Activated naive CD4-positive, alpha-beta T cell treated with anti-CD3 and anti-CD28 coated beads, Interleukin-2, amount 50 U/mL, for 24 hours (primary cell): ENCODE data around the gene TBX6.
A peak's percentile ranks its signal among the peaks of the same experiment; 100 is the strongest.
"Not testable (repeated sequence)": the region's sequence is repeated elsewhere in the genome, so short reads cannot be mapped to it uniquely, and the experiment has no call there.

Experiments
- H3K27ac Mint-ChIP-seq: one replicate; pipeline ENCODE4 v1.8.0; 2021; ENCODE audit warnings: mild to moderate bottlenecking, mixed read lengths
- H3K27me3 Mint-ChIP-seq: one replicate; pipeline ENCODE4 v1.8.0; 2021; ENCODE audit warnings: mixed read lengths
- H3K36me3 Mint-ChIP-seq: one replicate; pipeline ENCODE4 v1.8.0; 2021; ENCODE audit warnings: mixed read lengths
- H3K4me1 Mint-ChIP-seq: one replicate; pipeline ENCODE4 v1.8.0; 2021; ENCODE audit warnings: mixed read lengths
- H3K4me3 Mint-ChIP-seq: one replicate; pipeline ENCODE4 v1.8.0; 2021; ENCODE audit warnings: mild to moderate bottlenecking, mixed read lengths
- H3K9me3 Mint-ChIP-seq: one replicate; pipeline ENCODE4 v1.8.0; 2021; ENCODE audit warnings: mixed read lengths

The TBX6 gene

DNA sequence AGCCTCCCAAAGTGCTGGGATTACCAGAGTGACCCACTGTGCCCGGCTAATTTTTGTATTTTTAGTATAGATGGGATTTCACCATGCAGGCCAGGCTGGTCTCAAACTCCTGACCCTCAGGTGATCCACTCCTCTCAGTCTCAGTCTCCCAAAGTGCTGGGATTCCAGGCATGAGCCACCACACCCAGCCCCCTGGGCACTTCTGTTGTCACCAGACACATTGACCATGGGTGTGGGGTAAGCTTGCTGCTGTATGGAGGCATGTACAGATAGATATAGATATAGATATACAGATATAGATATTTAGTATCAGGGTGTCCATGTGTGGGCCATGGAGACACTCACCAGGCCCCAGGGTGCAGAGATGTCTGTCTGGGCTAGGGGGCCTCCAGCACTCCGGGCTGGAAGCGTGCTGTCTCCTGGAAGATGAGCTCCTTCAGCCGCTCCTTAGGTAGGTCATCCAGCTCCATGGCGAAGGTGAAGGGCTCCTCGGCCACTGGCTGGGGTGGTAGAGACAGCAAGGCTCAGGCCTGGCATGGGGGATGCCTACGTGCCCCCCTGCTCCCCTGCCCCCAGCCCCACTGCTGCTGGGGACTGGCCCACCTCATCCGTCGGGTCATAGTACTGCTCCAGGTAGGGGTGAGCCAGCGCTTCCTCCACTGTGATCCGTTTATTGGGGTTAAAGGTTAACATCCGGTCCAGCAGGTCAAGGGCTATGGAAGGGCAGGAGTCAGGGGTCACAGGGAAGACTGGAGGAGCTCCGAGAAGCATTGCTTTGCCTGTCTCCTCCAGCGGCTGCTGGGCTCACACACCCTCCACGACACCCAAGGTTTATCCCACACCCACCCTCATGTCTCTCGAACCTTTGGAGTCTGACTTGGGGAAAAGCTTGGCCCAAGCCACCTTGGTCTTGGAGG lies 24.8 kb upstream of the TBX6 start:
- H3K4me1 Mint-ChIP-seq, result peaks cover 27% of the 10 kb centered on the region
- no peaks in the 10 kb centered on the region for H3K27me3 Mint-ChIP-seq
- no peaks in the 10 kb centered on the region for H3K36me3 Mint-ChIP-seq
- no peaks in the 10 kb centered on the region for H3K9me3 Mint-ChIP-seq
- no peak overlapping the region for H3K27ac Mint-ChIP-seq
- H3K4me3 Mint-ChIP-seq, result no peak overlapping the region

DNA sequence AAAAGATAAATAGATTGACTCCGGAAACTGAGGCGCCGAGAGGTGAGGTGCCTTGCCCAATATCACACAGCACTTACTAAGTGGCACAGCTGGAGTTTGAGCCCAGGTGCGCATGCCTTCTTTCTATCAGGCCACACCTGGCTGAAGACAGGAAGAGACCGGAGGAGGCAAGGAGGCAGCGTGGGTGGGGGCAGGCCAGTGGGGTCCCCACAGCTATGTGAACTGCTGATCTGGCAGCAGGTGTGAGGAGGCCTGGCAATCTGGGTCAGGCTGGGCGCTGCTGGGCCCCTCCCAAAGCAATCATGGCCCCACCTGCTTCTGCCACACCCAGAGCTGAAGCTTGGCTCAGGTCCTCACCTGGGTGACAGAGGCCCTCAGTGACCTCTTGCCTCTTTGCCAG lies 23.5 kb upstream of the TBX6 start:
- no peak overlapping the region for H3K4me3 Mint-ChIP-seq
- no peaks in the 10 kb centered on the region for H3K9me3 Mint-ChIP-seq
- H3K27ac Mint-ChIP-seq, result no peak overlapping the region
- H3K27me3 Mint-ChIP-seq, result no peaks in the 10 kb centered on the region
- H3K36me3 Mint-ChIP-seq, result peaks cover 2% of the 10 kb centered on the region
- H3K4me1 Mint-ChIP-seq, result peaks cover 21% of the 10 kb centered on the region

DNA sequence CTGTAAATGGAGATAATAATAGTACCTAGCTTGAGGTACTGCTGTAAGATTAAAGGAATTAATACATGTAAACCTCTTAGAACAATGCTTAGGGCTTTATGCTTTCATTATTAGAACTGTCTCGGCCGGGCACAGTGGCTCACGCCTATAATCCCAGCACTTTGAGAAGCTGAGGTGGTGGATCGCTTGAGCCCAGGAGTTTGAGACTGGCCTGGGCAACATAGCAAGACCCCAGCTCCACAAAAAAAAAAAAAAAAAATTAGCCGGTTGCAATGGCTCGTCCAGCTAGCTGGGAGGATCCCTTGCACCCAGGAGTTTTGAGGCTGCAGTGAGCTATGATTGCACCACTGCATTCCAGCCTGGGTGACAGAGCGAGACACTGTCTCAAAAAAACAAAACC lies 23.1 kb upstream of the TBX6 start:
- H3K27ac Mint-ChIP-seq, H3K36me3 Mint-ChIP-seq, H3K4me3 Mint-ChIP-seq, H3K27me3 Mint-ChIP-seq, H3K9me3 Mint-ChIP-seq: not testable (repeated sequence)
- peaks cover 17% of the 10 kb centered on the region for H3K4me1 Mint-ChIP-seq

GRCh38 chr16:30114411-30114810 lies 22.7 kb upstream of the TBX6 start:
- Mint-ChIP-seq H3K27me3 (no peaks in the 10 kb centered on the region), H3K9me3 (no peaks in the 10 kb centered on the region), H3K36me3 (peaks cover 2% of the 10 kb centered on the region), H3K4me3 (no peak overlapping the region), H3K4me1 (peaks cover 15% of the 10 kb centered on the region), H3K27ac (no peak overlapping the region)

GRCh38 chr16:30113711-30114333 lies 22.1 kb upstream of the TBX6 start:
- H3K36me3 Mint-ChIP-seq, result peaks cover 2% of the 10 kb centered on the region
- no peaks in the 10 kb centered on the region for H3K9me3 Mint-ChIP-seq
- H3K4me1 Mint-ChIP-seq, result peaks cover 11% of the 10 kb centered on the region
- no peak overlapping the region for H3K27ac Mint-ChIP-seq
- no peak overlapping the region for H3K4me3 Mint-ChIP-seq
- no peaks in the 10 kb centered on the region for H3K27me3 Mint-ChIP-seq

DNA sequence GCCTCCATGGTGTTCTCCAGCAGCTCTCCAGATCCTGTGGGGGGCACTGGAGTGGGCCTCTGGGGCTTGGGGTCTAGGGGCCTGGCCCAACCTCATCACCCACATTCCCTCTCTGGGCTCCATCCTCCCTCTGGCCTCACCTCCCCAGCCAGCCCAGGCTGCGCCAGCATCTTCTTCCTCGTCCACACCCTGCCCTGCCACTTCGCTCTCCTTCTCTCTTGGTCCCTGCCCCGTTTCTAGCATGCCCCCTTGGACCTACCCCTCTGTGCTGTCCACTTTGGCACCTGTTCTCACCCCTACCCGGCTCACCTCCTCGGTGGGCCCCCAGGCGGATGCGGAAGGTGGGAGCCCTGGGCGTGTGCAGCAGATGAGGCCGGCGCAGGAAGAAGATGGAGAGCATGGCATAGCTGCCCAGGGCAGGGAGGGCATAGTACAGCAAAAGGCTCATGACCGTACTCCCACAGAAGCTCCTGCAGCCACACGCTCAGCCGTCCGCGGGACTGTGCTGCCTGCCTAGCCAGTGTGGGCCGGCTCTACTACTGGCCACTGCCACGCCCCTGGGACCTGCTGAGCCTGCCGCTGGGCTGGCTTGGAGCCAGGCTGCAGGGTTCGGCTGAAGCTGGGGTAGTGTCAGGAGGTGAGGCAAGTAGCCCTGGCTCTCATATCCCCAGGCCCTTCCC lies 21.4 kb upstream of the TBX6 start, which contains the start of gene GDPD3:
Gene GDPD3, minus strand, starts transcription at position 507 of the 680 bp plus-strand sequence. Its CDS starts 59 bp downstream, at position 448.
- Mint-ChIP-seq H3K27ac (no peak within 1 kb of the TSS), H3K36me3 (peaks cover 2% of the 10 kb centered on the region)

GRCh38 chr16:30112197-30113030 lies 20.7 kb upstream of the TBX6 start:
- Mint-ChIP-seq H3K27ac (no peak overlapping the region), H3K9me3 (no peaks in the 10 kb centered on the region), H3K27me3 (no peaks in the 10 kb centered on the region), H3K36me3 (peaks cover 2% of the 10 kb centered on the region), H3K4me1 (peaks cover 11% of the 10 kb centered on the region), H3K4me3 (no peak overlapping the region)

More for the DNA sequence above, 21.4 kb upstream of the TBX6 start, which contains the start of gene GDPD3:
- Mint-ChIP-seq H3K4me3 (no peak within 1 kb of the TSS), H3K4me1 (peaks cover 11% of the 10 kb centered on the region), H3K9me3 (no peaks in the 10 kb centered on the region), H3K27me3 (no peaks in the 10 kb centered on the region)

- no peaks in the 10 kb centered on the region for H3K27me3 Mint-ChIP-seq
- H3K36me3 Mint-ChIP-seq, result peaks cover 2% of the 10 kb centered on the region
- no peak overlapping the region for H3K4me3 Mint-ChIP-seq
- no peaks in the 10 kb centered on the region for H3K9me3 Mint-ChIP-seq
- H3K27ac Mint-ChIP-seq, result no peak overlapping the region
- H3K4me1 Mint-ChIP-seq, result peaks cover 11% of the 10 kb centered on the region
Measured at GRCh38 chr16:30110661-30111060, 18.9 kb upstream of the TBX6 start.

GRCh38 chr16:30108059-30108850 lies 16.5 kb upstream of the TBX6 start:
- H3K36me3 Mint-ChIP-seq, result peaks cover 7% of the 10 kb centered on the region
- no peaks in the 10 kb centered on the region for H3K27me3 Mint-ChIP-seq

DNA sequence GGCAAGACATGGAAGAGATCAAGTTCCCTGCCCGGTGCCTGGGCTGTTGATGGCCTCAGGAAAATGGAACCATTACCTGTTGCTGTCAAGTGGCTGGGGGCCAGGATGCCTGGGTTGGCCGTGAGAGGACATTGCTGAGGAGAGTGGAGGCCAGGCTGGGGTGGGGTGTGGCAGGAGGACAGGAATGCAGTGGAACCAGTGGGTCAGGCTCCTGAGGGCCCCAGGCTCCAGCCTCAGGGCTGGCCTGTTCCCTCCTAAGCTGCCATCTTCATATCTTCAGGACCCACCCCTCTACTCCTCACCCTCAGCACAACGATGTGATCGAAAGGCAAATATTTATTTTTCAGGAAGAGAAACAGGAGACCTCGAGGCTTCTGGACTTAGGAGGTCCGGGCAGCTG lies 12.8 kb upstream of the TBX6 start:
- H3K4me1 Mint-ChIP-seq, result no peaks in the 10 kb centered on the region
- no peak overlapping the region for H3K4me3 Mint-ChIP-seq
- no peaks in the 10 kb centered on the region for H3K27me3 Mint-ChIP-seq

More at GRCh38 chr16:30108059-30108850, 16.5 kb upstream of the TBX6 start:
- Mint-ChIP-seq H3K9me3 (no peaks in the 10 kb centered on the region), H3K27ac (no peak overlapping the region), H3K4me3 (no peak overlapping the region), H3K4me1 (peaks cover 4% of the 10 kb centered on the region)

DNA sequence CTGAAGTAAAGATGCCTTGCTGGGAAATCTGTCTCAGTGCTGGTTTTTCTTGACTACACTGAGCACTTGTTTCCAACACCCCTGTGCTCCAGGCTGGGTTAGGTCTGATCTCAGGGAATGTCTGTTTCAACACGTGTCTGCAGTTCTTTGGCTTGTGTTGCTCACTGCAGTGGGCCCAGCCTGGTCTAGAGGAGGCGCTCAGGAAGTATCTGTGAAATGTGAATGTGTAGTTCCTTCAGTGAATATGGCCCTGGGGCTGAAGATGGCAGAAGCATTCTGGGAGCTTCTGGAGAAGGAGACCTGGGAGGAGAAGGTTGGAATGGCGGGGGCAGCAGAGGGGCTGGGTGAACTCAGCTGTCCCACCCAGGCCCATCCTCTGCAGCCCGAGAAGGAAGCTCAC lies 12.4 kb upstream of the TBX6 start:
- H3K27me3 Mint-ChIP-seq, result no peaks in the 10 kb centered on the region
- no peaks in the 10 kb centered on the region for H3K9me3 Mint-ChIP-seq
- H3K4me3 Mint-ChIP-seq, result no peak overlapping the region
- H3K27ac Mint-ChIP-seq, result peak overlapping the region; percentile 47
- H3K36me3 Mint-ChIP-seq, result peaks cover 5% of the 10 kb centered on the region
- H3K4me1 Mint-ChIP-seq, result no peaks in the 10 kb centered on the region

More for the DNA sequence above, 12.8 kb upstream of the TBX6 start:
- peak overlapping the region; percentile 47 for H3K27ac Mint-ChIP-seq
- H3K9me3 Mint-ChIP-seq, result no peaks in the 10 kb centered on the region
- H3K36me3 Mint-ChIP-seq, result peaks cover 5% of the 10 kb centered on the region

DNA sequence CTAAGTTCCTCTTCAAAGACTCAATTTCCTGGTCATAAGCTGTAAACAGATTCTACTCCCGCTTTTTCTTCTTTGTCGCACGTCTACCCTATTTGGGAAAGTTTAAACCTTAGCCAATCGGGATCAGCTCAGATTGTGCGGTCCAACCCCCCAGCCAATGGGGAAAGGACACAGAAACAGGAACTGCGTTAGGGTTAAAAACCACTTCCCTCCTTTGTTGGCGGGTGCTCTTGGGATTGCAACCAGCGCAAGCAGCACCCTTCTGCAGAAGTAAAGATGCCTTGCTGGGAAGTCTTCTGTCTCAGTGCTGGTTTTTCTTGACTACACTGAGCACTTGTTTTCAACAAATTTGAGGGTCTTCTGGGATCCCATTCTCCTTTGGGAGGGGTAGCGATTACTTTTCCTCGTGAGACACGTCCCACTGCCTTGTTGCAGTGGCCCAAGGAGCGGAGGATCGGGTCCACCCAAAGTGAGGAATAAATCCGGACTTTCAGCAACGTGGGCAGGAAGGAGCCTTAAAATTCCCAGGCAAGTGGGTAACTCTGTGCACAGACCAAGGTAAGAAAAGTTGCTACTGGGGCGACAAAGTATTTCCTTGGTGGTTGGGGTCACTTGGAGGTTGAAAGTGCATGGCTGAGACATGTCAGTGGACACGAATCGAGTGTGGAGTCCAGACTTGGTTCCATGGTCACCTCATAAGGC lies 5.3 kb upstream of the TBX6 start:
- Mint-ChIP-seq H3K9me3 (peaks cover 5% of the 10 kb centered on the region), H3K27me3 (no peaks in the 10 kb centered on the region), H3K4me1 (peaks cover 26% of the 10 kb centered on the region), H3K27ac (peak overlapping the region; percentile 61), H3K36me3 (peaks cover 8% of the 10 kb centered on the region), H3K4me3 (peak overlapping the region; percentile 78)

DNA sequence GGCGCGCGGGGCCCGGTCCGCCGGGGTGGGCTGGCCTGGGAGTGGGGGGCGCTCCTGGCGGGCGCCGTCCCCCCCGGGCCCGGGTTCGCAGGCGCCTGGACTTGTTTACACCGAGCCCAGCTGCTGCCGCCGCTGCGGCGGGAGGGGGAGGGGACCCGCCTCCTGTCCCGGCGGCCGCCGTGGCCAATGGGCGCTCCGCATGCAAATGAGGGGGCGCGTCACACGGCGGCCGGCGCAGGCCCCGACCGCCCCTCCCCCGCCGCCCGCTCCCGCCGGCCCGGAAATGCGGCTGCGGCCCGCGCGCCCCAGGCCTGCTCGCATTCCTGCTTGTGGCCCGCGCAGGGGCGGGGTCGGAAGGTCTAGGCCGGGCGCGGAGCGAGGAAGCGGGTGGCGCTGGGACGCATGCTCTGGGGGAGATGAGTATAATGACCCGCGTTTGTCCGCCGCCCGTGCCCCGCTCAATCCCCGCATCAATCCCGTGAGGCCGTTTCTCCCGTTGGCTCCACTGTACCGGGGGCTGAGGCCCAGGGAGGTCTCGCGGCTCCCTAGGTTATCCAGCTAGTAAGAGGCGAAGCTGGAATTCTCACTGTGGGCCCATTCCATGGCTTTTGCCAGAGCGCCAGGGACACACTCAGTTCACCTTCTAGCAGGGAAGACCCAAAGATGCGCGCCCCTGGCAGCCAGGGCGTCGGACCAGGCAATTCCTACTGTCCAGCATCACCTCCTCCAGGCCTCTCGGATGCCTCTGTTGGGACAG lies 4.6 kb upstream of the TBX6 start, which contains the start of gene YPEL3:
Gene YPEL3, minus strand, starts transcription at position 109 of the 757 bp plus-strand sequence. CDS start 731 bp downstream, outside the sequence.
- Mint-ChIP-seq H3K36me3 (peaks cover 8% of the 10 kb centered on the region), H3K27ac (peak within 1 kb of the TSS; percentile 84), H3K4me3 (peak within 1 kb of the TSS; percentile 78), H3K27me3 (no peaks in the 10 kb centered on the region), H3K9me3 (peaks cover 5% of the 10 kb centered on the region), H3K4me1 (peaks cover 31% of the 10 kb centered on the region)
